Nucleus accumbens (tissue), 56 donors: ENCODE measurements around the gene GAP43.

Experiments
- DNase-seq, 56 donors: peaks; one replicate each; lab custom pipeline; 2025; lab: John Stamatoyannopoulos, UW

Gene GAP43

DNA sequence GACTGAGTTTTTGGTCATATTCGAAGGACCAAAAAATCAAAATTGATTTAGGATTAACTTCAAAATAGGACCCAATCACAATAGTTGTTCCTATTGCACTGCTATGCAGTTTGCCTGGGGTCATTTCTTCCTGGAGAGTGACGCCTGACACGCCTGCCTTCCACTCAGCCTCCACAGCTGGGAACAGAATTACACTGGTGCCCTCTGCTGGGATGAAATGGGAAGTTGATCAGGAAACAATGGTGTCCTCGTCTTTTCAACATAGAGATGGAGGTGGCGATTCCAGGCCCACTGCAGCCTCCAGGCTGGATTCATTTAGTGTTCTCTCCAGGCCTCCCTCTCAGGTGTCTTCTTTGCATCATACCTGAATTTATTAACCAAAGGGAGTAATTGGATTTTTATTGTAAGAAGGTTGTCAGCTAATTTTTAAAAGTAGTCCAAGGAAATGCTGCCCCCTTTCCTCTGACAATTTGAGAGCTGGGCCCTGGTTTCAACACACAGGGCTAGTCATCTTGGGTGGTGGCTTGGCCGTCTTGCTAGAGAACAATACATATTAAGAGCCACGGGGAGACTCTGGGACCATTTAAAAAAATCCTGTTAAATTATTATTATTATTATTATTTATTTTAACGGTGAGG is 69.7 kb downstream of the GAP43 start:
- peak in 52 of 56 donors; percentile 3 to 84 (median 54) for DNase-seq

- peak in 47 of 56 donors; percentile 1 to 72 (median 34) for DNase-seq
Measured at GRCh38 chr3:115693868-115694267, 70.6 kb downstream of the GAP43 start.

- DNase-seq = no peak
Measured at GRCh38 chr3:115695090-115695489, 71.8 kb downstream of the GAP43 start.

DNA sequence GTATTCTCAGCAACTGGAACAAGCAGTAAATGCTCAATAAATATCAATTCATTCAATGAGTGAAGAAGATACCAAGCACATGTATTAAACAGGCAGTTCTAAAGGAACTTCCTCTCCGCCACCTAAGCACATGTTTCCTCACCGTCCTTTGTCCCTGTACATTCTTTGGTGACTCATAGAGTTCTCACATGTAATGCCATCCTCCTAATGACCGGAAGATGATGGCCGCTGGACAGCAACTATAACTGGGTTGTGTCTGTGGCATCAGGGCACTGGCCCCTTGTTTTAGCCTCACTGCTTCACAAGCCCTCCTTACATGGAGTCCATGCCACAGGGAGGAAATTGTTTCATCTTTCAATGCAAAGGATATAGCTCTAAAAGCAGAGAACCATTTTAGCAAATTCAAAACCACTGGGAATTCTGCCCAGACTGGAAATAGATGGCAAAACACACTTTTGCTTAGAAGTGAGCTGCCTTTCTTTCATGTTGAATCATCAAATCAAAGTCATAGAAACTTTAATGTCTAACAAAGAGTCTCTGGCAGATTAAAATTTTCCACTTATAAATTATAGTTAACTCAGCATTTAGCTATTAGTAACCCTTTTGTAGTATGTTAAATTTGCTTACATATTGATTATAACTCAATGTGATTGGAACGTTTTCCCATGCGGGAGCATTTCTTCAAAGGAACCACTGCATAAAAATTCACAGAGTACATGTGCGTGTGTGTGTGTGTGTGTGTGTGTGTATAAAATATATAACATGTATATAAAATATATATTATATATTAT is 74.1 kb downstream of the GAP43 start:
- DNase-seq = no peak

DNA sequence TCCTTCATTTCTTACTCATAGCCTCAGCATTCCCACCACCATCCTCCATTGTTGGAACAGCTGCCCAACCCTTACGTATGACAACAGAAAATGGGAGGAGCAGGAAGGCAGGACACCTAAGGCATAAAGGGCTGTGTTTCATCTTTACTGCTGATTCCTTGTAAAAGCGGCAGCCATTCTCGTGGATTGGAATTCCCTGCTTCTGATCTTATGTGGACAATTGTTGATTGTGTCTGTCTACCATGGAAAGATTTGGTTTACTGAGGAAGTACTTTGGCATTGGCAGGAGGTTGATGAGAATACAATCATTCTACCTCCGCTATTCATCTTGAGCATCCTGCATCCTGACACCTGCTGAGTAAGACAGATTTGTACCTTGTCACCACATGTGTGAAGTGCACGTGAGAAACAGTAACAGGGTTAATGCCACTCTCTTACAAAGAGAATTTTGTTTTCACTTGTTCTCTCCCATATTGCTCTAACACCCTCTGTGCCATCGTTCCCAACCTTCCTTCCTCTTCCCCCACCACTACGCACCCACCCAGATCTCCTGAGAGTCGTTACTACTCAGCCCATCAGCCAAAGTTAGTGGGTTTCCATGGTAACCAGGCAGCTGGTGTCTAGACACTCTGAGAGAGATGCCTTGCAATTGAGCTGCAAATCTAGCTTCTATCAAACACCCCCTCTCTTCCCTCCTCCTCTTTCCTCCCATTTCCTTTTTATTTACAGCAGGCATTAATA is 75.7 kb downstream of the GAP43 start:
- peak in 31 of 56 donors; percentile 1 to 73 (median 32) for DNase-seq

GRCh38 chr3:115699706-115700105 is 76.4 kb downstream of the GAP43 start:
- no peak for DNase-seq

GRCh38 chr3:115702598-115702997 is 79.3 kb downstream of the GAP43 start:
- DNase-seq = no peak

GRCh38 chr3:115704661-115705338 is 81.5 kb downstream of the GAP43 start:
- DNase-seq = peak in 1 of 56 donors; percentile 1

DNA sequence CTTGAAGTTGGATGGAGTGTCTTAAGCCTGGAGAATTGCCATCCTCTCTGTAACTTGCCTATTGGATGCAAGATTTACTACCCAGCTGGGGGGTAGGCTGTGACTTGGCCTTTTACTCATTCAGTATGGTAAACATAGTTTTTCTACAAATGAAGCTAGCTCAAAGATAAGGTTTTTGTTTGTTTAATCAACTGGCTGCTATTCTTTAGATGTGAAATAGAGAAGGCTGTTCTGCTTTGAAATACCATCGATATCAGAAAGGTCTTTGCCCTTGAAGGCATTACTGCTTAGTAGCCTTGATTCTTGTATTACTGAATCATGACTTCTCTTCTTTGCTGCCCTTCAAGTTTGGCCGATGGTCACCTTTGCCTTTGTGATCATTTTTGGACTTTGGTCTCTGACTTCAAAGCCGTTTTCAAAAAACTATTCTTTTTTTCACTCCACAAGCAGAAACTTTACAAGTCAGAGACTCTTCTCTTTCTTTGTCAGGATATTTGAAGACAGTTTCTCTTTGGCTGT is 83.1 kb downstream of the GAP43 start:
- no peak for DNase-seq

GRCh38 chr3:115708540-115708939 is 85.2 kb downstream of the GAP43 start:
- DNase-seq = no peak

- no peak for DNase-seq
Measured at GRCh38 chr3:115709093-115709492, 85.8 kb downstream of the GAP43 start.

GRCh38 chr3:115709931-115710330 is 86.6 kb downstream of the GAP43 start:
- DNase-seq = no peak

DNA sequence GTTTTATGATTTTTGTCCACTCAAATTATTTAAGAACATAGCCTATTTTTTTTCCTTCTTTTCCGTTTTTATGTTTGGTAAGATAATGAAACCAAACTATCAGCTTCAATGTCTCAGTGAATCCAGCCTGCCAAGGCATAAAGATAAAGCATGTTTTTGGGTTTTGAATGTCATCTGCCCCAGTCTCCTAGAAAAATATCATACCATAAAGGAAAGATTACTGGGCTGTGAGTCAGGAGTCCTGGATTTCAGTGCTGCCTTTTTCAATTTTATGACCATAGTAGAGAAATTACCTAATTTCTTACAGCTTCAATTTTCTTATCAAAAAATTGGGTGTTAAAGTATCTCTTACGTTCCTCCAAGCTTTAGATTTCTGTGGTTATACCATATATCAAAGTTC is 87.5 kb downstream of the GAP43 start:
- DNase-seq = no peak

- DNase-seq = no peak
Measured at GRCh38 chr3:115712871-115713270, 89.6 kb downstream of the GAP43 start.

- peak in 17 of 56 donors; percentile 2 to 59 (median 8) for DNase-seq
Measured at GRCh38 chr3:115713284-115713683, 90.0 kb downstream of the GAP43 start.

DNA sequence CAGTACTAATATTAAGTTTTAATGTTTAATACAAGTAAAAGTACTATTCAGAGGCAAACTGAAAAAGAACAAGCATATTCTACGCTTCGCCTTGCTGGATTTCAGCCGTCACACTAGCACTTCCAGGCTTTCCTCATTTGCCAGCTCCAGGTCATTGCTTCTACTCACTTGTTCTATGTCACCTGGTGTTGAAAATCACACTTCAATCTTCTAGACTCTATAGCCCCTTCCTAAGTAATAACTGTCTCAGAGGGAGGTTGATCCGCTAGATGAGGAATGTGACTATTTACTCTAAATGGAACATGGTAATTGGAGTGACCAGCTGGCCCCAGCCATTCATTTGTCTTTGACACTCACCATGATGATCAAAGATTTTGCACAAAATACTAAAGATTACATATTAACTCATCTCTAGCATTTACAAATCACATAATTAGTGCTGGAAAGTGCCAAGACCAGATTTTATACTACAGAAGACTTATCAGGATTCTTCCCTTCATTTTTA is 92.0 kb downstream of the GAP43 start:
- DNase-seq = no peak

- DNase-seq = no peak
Measured at GRCh38 chr3:115720983-115721382, 97.7 kb downstream of the GAP43 start.

- no peak for DNase-seq
Measured at GRCh38 chr3:115725800-115726199, 102.5 kb downstream of the GAP43 start.

- no peak for DNase-seq
Measured at GRCh38 chr3:115727135-115727534, 103.8 kb downstream of the GAP43 start.

DNA sequence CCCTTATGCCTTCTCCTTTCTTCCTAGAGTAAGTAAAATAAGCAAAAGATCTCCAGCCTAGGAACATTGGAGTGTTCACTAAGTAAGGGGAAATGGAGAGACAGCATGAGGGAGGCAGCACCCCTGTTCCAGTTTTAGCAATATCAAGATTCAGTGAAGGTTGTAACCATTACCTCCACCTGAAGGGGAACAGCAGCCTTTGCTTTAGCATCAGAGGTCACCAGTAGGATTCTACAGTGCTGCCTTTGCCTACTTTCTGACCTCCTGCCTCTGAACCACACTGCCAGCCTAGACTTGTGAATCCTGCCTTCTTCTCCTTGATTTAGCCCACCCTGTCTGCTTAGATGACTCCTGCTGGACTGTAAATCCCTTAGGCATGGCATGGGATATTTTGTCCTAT is 104.7 kb downstream of the GAP43 start:
- DNase-seq = no peak
